ENCODE data around the gene RPL18. TPM values are rescaled to one million over a fixed set of nuclear protein-coding genes. Genes with fewer than 3 reads are reported as not detected.

Gene RPL18
- total and polyA plus RNA-seq, 9 of the 15 experiments (the other 6 are each of a cell fraction or from before 2014, with no cell fraction given), result 312 to 2,635 (median 1,653) TPM

- TF ChIP-seq ZMIZ1 (IDR thresholded peaks at IDR 0.05; ENCODE audit: low read depth in 2 of 2, low read length in 2 of 2), result peak in 1 of 2 experiments; percentile 73; a peak in 1 of 4 replicates
- peak; percentile 87 to 89 for TF ChIP-seq NRF1 (conservative IDR thresholded peaks at IDR 0.05 in 1 of 2, IDR thresholded peaks at IDR 0.05 in 1 of 2)
- TF ChIP-seq LCOR (CRISPR knock-in tag; IDR thresholded peaks at IDR 0.05), result no peak; the same call in 1 of the 2 replicates
- TF ChIP-seq ZNF668 (CRISPR knock-in tag; IDR thresholded peaks at IDR 0.05), result no peak
- TF ChIP-seq ZC3H11A (IDR thresholded peaks at IDR 0.05; ENCODE audit: low read depth, low read length), result no peak; the same call in 1 of the 2 replicates
- TF ChIP-seq HMG20B (CRISPR knock-in tag; IDR thresholded peaks at IDR 0.05), result no peak
- TF ChIP-seq HSF4 (CRISPR knock-in tag; IDR thresholded peaks at IDR 0.05; ENCODE audit: borderline replicate concordance), result no peak
- no peak for TF ChIP-seq ZNF354B (CRISPR knock-in tag; IDR thresholded peaks at IDR 0.05)
- TF ChIP-seq ZBTB8A (IDR thresholded peaks at IDR 0.05; ENCODE audit: partially characterized antibody), result no peak
- TF ChIP-seq HDGF (IDR thresholded peaks at IDR 0.05), result peak; percentile 97; the same call in 1 of the 2 replicates
- TF ChIP-seq HNRNPK (IDR thresholded peaks at IDR 0.05; ENCODE audit: low read depth, low read length, poor library complexity, severe bottlenecking), result no peak
- no peak for TF ChIP-seq ARID3B (CRISPR knock-in tag; IDR thresholded peaks at IDR 0.05; ENCODE audit: borderline replicate concordance)
- TF ChIP-seq MXI1 (IDR thresholded peaks at IDR 0.05; ENCODE audit: low read depth, low read length), result no peak; the same call in 1 of the 2 replicates
- TF ChIP-seq ZNF639 (CRISPR knock-in tag; conservative IDR thresholded peaks at IDR 0.05 in 1 of 2, IDR thresholded peaks at IDR 0.05 in 1 of 2), result peak in 1 of 2 experiments; percentile 99; a peak in 2 of 4 replicates
- peak; percentile 99 for TF ChIP-seq CREB3L1 (IDR thresholded peaks at IDR 0.05; ENCODE audit: borderline replicate concordance, low read depth)
- TF ChIP-seq ZNF41 (CRISPR knock-in tag; conservative IDR thresholded peaks at IDR 0.05), result no peak
- TF ChIP-seq FOXM1 (IDR thresholded peaks at IDR 0.05; ENCODE audit: low read depth), result peak; percentile 49
- TF ChIP-seq FOXM1 (CRISPR knock-in tag; IDR thresholded peaks at IDR 0.05; ENCODE audit: low read depth), result no peak
These were observed at the start of gene RPL18, which contains the start of gene SPHK2 (continued) for GRCh38 chr19:48618916-48619691.

Measured in K562 (cell line).